ENCODE data around the gene SUCLG1.

GRCh38 chr2:84383271-84383670 lies 75.8 kb downstream of the SUCLG1 start:
- TF ChIP-seq ZSCAN29 (IDR thresholded peaks at IDR 0.05): no peak
- TF ChIP-seq CTCF (IDR thresholded peaks at IDR 0.05 in 2 of 3, conservative IDR thresholded peaks at IDR 0.05 in 1 of 3; ENCODE audit: control insufficient read depth in 2 of 3, extremely low read depth in 1 of 3, insufficient read depth in 1 of 3, low read depth in 3 of 3, low read length in 3 of 3): no peak
- TF ChIP-seq POLR2A (IDR thresholded peaks at IDR 0.05; ENCODE audit: low read depth, low read length): no peak
- no peak for TF ChIP-seq NR2C1 (IDR thresholded peaks at IDR 0.05)
- no peak for TF ChIP-seq NFYB (IDR thresholded peaks at IDR 0.05; ENCODE audit: insufficient read depth, low read depth, low read length)
- no peak for TF ChIP-seq E2F4 (IDR thresholded peaks at IDR 0.05; ENCODE audit: low read depth, low read length)
- TF ChIP-seq POLR2AphosphoS5 (IDR thresholded peaks at IDR 0.05; ENCODE audit: low read length): no peak
- no peak for TF ChIP-seq SP1 (IDR thresholded peaks at IDR 0.05; ENCODE audit: low read depth, low read length)
- no peak for TF ChIP-seq STAT3 (IDR thresholded peaks at IDR 0.05; ENCODE audit: low read depth, low read length)
- no peak for TF ChIP-seq CHD4 (IDR thresholded peaks at IDR 0.05)
- TF ChIP-seq USF2 (IDR thresholded peaks at IDR 0.05; ENCODE audit: borderline replicate concordance, low read depth, low read length): no peak

All from GM12878 (cell line).